SH-SY5Y (cell line): ENCODE data around the gene OTUD4.

Experiments used
- GATA2 ChIP-seq: IDR thresholded peaks from 2 replicates; pipeline ENCODE4 v1.6.1; 2011; ENCODE audit warnings: mild to moderate bottlenecking, low read depth, low read length
- GATA3 ChIP-seq: IDR thresholded peaks from 2 replicates; pipeline ENCODE4 v1.6.1; 2011; ENCODE audit warnings: low read depth, mild to moderate bottlenecking, low read length, moderate library complexity

OTUD4 gene

DNA sequence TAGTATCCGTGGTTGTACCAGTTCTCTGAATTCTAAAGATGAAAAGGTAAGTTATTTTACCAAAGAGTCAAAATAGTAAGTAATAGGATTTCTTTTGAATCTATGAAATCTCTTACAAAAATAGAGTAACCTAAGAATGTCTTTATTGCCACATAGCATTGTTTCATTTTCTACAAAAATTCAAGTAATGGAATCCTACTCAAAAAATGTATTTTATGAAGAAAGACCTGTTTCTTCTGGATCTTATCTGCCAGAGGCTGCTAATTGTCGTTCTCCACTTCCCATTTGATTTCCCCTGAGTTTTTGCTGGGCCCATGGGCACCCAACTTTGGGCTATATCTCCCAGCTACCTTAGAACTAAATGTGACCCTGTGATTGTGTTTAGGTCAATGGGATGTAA lies 3.2 kb upstream of the OTUD4 start:
- TF ChIP-seq GATA2 (no peak), GATA3 (no peak)

- TF ChIP-seq GATA2 (no peak), GATA3 (no peak)
Observed at GRCh38 chr4:145183023-145183422, 2.6 kb upstream of the OTUD4 start.

DNA sequence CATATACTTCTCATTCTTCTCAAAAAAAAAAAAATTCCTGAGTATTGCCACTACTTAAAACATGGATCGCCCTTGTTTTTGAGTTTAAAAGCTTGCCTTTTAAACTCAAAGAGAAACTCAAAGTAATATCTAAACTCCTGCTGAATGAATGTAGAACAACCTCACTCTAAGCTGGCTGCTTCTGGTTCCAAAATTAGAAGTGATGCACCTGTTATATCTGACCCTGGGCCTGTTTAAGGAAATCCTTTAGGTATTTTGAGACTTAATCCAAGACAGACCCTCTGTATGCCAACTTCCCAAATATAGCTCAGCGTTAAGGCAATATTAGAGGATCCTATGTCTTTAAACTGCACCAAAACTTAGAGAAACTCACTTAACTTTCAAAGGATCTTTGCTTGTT lies 1.8 kb upstream of the OTUD4 start:
- TF ChIP-seq GATA3, result no peak
- TF ChIP-seq GATA2, result no peak

- no peak for TF ChIP-seq GATA2
- TF ChIP-seq GATA3, result no peak
Observed at GRCh38 chr4:145181091-145181501, 707 bp upstream of the OTUD4 start.

- TF ChIP-seq GATA2 (no peak), GATA3 (no peak)
Observed at GRCh38 chr4:145179281-145179860, 1.0 kb downstream of the OTUD4 start.

GRCh38 chr4:145178740-145179280 lies 1.6 kb downstream of the OTUD4 start:
- TF ChIP-seq GATA3, result no peak
- TF ChIP-seq GATA2, result no peak

DNA sequence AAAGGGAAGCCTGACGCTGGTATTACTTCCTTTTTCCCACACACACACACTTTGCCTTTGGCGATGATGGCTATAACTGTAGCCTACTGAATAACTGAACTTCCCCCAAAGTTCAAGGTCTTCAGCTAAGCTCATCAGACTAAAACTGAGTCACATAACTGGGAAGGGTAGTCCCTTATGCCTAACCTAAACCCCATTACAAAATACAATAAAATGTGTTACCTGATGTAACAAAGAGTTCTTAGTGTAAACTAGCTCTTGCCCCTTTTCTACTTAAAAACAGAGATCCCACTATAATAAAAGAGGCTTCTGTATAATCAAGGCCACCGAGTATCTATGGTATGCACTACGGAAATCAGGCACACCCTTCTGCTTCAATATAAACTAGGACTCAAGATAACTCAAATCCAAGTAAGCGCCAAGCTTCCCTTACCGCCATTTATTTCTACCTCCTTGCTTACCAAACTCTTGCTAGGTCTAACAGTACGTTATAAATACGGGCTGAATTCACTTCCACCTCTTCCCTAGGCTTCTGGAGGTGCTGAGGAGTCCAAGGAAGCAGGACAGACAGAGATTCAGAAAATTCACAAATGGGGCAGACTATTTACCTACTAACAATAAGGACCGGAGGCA lies 2.4 kb downstream of the OTUD4 start:
- TF ChIP-seq GATA3 (no peak), GATA2 (no peak)

DNA sequence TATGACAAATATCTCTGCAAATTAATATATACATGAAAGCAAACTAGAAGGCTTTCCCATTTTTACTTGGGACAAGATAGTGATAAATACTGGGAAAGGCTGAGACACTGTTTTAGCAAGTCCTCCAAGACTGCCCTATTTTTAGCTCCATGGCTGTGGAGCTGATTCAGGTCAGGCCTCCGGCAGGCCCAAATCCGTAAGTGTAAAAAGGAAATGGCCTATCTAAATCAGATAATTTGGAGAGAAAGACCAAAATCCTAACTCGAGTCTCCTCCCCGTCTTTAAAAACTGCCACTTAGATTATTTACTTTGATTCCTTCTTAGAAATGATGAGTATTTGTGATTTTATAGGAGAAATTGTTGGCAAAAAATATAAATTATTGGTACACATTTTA lies 2.9 kb downstream of the OTUD4 start:
- no peak for TF ChIP-seq GATA3
- TF ChIP-seq GATA2, result no peak

DNA sequence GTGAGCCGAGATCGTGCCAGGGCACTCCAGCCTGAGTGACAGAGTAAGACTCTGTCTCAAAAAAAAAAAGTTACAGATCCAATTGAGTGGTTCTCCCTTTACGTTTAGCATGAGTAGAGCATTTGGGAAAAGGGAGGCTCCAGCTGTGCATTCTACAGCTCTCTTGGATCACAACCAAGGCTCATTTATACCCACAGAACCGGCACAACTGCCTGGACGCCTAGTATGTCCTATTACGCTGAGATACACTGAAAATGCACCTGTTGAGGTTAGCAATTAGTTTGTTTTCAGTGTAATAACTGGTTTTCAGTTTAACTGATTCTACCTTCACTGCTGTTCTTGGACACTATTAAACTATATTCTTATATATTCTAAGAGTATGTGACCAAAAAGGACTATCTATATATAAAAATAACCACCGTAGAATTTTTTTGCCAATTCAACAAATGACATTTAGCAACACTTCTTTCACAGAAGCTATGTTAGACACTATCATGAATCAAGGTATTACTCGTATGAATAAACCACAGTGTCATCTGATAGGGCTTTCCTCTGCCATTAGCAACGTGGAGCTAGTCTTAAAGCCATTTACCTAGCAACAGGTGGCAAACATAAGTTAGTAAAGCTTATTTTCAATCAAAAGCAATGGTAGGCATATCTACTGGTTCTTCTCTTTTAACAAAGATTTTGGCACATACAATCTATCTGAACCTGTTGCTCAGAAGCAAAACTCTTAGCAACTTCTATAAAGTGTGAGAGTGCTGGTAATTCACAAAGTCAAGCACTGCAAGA lies 3.6 kb downstream of the OTUD4 start:
- TF ChIP-seq GATA2, result no peak
- no peak for TF ChIP-seq GATA3

DNA sequence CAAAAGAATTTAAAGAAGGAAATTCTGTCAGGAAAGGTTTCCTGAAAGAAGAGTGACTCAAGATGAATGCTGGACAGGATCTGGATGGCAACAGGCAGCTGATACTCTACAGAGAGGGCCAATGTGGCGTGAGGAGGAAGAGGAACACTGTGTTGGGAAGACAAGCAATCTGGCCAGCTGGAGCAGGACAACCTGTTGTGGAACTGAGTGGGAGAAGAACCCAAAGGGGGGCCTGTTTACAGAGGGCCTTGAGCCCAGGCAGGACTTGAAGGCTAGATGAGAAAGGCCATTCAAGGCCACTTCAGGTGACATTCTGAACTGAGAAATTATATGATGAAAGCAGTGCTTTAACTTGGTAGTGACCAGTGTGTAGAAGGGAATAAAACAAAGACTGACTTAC lies 8.5 kb downstream of the OTUD4 start:
- TF ChIP-seq GATA3, result no peak
- TF ChIP-seq GATA2, result no peak

- no peak for TF ChIP-seq GATA3
- no peak for TF ChIP-seq GATA2
Observed at GRCh38 chr4:145170223-145170622, 10.2 kb downstream of the OTUD4 start.

GRCh38 chr4:145168581-145169187 lies 11.7 kb downstream of the OTUD4 start:
- TF ChIP-seq GATA3, result no peak
- no peak for TF ChIP-seq GATA2

- TF ChIP-seq GATA2 (no peak), GATA3 (no peak)
Observed at GRCh38 chr4:145167887-145168286, 12.5 kb downstream of the OTUD4 start.

GRCh38 chr4:145161549-145161948 lies 18.8 kb downstream of the OTUD4 start:
- TF ChIP-seq GATA2 (no peak), GATA3 (no peak)

DNA sequence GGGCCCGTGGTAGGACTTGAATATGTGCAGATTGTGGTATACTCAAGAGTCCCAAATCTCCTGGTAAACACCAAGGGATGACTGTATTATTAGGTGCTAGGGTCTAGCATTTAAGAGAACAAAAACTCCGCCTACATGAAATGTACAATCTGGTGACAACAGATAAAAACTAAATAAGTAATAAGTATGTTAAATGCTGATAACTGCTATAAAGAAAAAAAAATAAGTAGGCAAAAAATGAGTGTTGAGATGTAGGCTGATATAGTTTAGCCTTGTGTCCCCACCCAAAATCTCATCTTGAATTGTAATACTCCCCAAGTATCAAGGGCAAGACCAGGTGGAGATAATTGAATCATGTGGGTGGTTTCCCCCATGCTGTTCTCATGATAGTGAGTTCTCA lies 23.4 kb downstream of the OTUD4 start:
- TF ChIP-seq GATA2 (no peak), GATA3 (no peak)
